Astrocyte of the hippocampus (primary cell): ENCODE results near the gene FOXJ1.

ENCODE experiments used
- DNase-seq: peaks from one replicate; pipeline ENCODE4 v3.0.0; 2011; ENCODE audit warnings: low read depth, low spot score

FOXJ1 gene

DNA sequence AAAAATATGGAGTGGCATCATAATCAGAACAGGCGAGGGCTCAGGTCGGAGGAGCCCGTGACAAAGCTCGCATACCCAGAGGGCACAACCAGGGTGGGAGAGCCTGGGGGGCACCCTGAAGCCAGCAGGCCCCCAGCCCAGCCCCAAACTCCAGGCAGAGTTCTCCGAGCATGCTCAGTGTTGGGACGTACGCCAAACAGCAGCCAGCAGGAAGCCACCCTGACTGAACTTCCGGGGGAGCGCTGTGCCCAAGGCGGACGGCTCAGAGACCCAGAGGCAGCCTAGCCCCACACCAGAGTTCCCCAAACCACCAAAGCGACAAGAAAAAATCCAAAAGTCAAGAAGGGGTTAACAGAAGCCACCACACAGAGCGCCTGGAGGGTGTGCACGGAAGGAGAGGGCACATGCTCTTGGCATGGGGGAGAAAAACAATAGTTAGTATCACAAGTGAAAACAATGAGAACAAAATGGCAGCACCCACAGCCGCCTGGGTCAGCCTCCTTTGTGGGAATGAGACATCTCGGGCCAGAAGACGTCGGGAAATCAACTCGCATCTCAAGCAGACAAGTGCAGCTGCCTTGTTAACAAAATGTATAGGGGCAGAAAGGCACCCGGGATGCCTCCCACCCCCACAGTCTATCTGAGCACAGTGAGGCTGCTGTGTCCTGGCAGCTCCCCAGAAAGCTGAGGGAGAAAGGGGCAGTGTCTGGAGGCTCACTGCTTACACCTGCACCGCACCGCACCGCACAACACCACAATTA lies 49.3 kb downstream of the FOXJ1 start:
- no peak for DNase-seq

DNA sequence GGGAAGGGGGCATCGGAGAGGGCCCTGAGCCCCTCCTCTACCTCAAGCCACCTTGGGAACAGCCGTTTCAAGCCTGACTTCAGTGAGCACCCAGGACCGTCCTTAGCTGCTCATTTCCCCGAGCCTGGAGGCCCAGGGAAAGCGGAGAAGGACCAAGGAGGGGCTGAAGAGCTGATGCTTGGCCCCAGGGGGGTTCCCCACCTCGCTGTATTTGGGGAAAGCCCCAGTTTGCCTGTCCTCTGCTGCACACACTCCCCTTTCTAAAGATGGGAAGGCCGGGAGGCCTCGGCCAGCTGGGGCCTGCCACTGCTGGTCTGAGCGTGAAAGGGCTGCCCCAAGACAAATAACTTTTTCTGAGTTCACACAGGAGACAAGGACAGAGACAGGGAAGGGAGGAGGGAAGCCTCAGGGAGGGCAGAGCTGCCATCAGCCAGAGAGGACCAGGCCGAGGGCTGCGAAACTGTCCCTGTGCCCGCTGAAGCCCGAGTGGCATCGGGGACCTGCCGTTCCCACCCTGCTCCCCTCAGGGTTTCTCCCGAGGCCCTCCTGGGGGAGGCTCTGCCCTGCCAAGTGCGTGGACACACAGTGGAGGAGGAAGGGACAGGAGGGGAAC lies 50.4 kb downstream of the FOXJ1 start:
- no peak for DNase-seq

DNA sequence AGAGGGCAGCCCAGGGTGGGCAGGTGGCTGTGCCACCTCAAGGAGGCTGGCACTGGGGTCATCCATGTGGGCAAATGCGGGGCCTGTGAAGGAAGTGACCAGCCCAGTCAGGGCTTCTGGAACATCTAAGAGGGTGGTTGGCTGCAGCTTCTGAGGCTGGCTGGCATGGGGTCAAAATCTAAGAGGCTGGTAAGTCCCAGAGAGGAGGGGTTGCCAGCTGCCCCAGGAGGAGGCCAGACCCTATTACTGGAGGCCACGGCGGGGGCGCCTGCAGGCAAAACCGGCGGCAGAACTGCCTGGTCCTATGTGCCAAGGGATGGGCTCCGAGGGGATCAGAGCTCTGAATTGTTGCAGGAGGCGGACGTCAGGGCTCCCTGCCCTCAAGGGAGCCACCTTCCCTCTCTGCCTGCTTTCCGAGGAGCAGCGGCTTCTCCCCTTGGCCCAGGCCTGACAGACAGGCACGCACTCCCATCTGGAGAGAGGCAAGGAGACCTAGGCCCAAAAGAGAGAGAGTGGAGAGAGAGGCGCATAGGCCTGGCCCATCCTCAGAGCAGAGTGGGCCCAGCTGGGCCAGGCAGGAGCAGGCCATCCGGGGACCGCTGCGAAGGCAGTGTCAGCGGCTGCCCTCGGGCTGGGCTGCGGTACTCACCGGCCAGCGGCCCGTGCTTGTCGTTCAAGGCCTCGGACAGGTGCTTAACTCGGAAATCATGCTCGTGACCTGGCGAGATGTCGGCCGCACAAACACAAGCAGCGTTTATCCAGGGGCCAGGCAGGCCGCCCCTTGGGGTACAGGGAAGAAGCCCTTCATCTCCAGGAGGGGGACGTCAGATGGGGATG lies 51.1 kb downstream of the FOXJ1 start:
- DNase-seq, result no peak

DNA sequence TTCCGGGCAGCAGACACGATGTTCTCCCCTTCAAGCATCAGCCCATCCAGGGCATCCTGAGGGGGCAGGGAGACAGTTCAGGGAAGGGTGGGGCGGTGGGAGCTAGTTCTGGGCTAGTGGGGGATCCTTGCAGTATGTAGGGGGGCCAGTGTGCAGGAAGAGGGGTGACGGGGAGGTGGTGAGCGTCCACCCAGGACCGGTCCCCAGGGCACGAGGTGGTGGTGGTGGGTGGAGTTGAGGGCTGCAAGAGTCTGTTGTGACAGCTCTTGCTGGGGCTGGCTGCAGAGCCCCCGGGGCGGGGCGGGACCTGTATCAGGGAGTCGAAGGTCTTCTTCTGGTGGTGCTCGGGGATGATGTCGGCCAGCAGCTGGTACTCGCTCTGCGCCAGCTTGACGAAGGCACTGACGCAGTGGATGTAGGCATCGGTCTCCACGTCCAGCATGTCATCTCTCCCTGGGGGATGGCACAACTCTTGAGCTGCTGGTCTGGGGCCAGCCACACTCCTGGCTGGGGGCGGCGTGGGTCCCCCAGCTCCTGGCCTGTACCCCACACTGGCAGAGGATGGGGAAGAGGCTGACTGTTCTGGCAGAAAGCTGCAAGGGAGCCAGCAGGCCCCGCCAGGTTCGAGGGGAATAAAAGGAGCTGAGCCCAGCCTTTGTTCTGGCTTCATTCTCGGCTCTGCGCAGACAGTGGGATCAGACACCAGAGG lies 52.0 kb downstream of the FOXJ1 start:
- DNase-seq, result no peak

DNA sequence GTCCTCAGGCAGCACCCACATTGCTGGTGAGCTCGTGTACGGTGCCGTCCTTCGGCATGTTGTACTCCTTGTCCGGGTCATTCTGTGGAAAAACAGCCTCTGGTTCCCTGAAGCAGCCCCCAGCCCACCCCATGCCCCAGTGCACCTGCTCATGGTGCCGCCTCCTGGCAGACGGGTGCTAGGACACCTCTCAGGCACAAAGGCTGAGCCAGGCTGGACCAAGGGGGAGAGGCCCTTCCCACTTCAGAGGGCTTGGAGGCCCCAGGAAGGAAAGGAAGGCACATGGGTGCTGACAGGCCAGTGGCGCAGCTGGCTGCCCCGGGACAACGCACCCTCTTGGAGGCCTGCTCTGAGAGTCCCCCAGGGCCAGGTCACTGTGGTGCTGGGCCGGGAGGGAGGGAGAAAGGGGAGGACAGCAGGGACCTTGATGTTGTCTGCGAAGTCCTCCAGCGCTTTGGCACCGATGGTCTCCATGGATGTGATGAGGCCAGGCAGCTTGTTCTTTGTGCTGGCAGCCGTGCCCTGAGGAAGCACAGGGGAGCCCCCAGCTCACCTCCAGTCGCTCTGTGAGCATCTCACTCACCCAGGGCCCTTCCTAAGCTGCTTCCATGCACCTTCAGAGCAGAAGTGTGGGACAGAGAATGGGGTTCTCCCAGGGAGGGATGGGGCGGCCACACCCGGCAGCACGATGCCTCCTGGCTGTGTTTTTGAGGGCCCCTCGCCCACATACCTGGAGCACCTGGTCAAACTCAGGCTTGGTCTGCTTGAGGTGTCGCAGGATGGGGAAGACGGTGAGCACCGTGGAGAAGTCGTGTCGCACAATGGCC lies 52.8 kb downstream of the FOXJ1 start:
- no peak for DNase-seq

DNA sequence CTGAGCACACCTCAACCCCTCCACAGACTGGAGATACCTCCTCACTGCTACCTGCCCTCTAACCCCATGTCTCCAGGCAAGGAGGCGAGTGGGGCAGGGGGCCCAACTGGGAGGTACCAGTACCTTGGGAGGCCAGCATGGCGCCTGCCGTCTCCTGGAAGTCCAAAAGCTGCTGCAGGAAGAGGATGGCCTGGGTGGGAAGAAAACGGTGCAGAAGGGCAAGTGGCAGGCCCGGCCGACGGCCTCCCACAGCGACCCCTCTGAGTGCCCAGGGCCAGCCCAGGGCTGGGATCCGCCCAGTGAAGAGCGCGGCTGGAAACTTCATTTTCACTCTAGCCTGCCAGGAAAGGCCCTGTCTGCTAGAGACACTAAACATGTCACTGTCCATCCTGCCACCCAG lies 53.5 kb downstream of the FOXJ1 start:
- no peak for DNase-seq

DNA sequence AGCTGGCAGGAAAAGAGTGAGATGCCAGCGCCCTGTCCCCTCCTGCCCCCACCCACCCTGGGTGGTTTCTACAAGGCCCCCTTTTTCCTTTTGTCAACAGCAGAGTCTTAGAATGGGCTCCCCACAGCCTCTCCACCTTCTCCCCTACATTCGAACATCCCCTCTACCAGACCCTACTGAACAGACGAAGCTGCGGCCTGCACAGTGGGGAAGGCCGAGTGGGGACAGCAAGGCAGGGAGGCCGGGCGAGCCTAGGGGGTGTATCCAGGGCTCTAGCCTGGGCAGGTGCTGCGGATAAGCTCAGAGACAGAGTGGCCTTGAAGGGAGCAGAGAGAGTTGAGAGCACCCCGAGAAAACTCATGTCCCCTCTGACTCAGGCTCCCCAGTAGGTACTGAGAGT lies 54.7 kb downstream of the FOXJ1 start:
- no peak for DNase-seq
